ENCODE measurements around the gene SIPA1L3.

- TF ChIP-seq CTCF (IDR thresholded peaks at IDR 0.05), result no peak
- no peak for TF ChIP-seq POLR2AphosphoS5 (IDR thresholded peaks at IDR 0.05)
Observed at GRCh38 chr19:38015216-38015615, 108.2 kb downstream of the SIPA1L3 start.

All from breast epithelium (tissue), 3 donors.